ENCODE results near the gene MVB12B. TPM values are rescaled to one million over a fixed set of nuclear protein-coding genes. Genes with fewer than 3 reads are reported as not detected.

Gene MVB12B
- total and polyA plus RNA-seq, 2 of the 8 experiments (the other 6 are each of a cell fraction or from before 2014, with no cell fraction given) = 2.6 to 5.0 TPM

- H3K27ac ChIP-seq (ENCODE audit: low read depth, low read length) = no peak overlapping the region
- H3K14ac ChIP-seq (ENCODE audit: insufficient read length) = no peak overlapping the region
- no peaks in the 10 kb centered on the region for H3K4me1 ChIP-seq (replicated peaks in 1 of 4; ENCODE audit: control insufficient read depth in 3 of 4, insufficient read depth in 4 of 4, low read length in 3 of 4)
- no peak overlapping the region for H2BK20ac ChIP-seq (ENCODE audit: low read length)
- H3K9me3 ChIP-seq (ENCODE audit: insufficient read depth in 2 of 2, low read depth in 1 of 2, low read length in 1 of 2) = no peaks in the 10 kb centered on the region
- no peak overlapping the region for H3K23ac ChIP-seq (ENCODE audit: insufficient read length)
- WGBS, 2 experiments (ENCODE audit: extremely low coverage in 1 of 2, insufficient coverage in 1 of 2, insufficient read length in 1 of 2, insufficient replicate concordance in 2 of 2, low coverage in 1 of 2, low lambda C conversion rate in 2 of 2, missing lambda C conversion rate in 1 of 2) = 73% methylated on average over 3 of the region's 3 CpGs; no CpG with 5 or more reads in 1 of the 2 experiments
- no peaks in the 10 kb centered on the region for H3K79me1 ChIP-seq (ENCODE audit: low read depth, low read length)
- no peaks in the 10 kb centered on the region for H3K23me2 ChIP-seq (ENCODE audit: low read depth, low read length)
- H3K27me3 ChIP-seq (replicated peaks in 1 of 4; ENCODE audit: control insufficient read depth in 3 of 4, extremely low read depth in 1 of 4, insufficient read depth in 3 of 4, low read length in 3 of 4) = no peaks in the 10 kb centered on the region
- H4K91ac ChIP-seq (replicated peaks; ENCODE audit: insufficient read length, low read length) = no peak overlapping the region
- no peak overlapping the region for H4K8ac ChIP-seq (ENCODE audit: extremely low read depth, insufficient read depth, low read length)
- H3K56ac ChIP-seq (replicated peaks; ENCODE audit: insufficient read length, low read depth, low read length) = no peak overlapping the region
- H2BK120ac ChIP-seq (replicated peaks; ENCODE audit: low read depth, low read length) = no peak overlapping the region
- no peak overlapping the region for H2AFZ ChIP-seq (ENCODE audit: low read length)
- no peak overlapping the region for H2AK5ac ChIP-seq (ENCODE audit: low read depth, low read length)
- H3K79me2 ChIP-seq (ENCODE audit: control insufficient read depth in 1 of 2, insufficient read depth in 2 of 2, low read length in 2 of 2) = no peaks in the 10 kb centered on the region
- H2BK15ac ChIP-seq (ENCODE audit: low read length) = no peak overlapping the region
- H3K18ac ChIP-seq (ENCODE audit: extremely low read depth, low read length) = no peak overlapping the region
- H3K4me3 ChIP-seq (ENCODE audit: extremely low read depth in 1 of 4, insufficient read depth in 2 of 4, low read depth in 3 of 4, low read length in 4 of 4) = no peak overlapping the region
- H3K36me3 ChIP-seq (ENCODE audit: control insufficient read depth in 2 of 4, insufficient read depth in 4 of 4, low read length in 3 of 4) = no peaks in the 10 kb centered on the region
- CTCF ChIA-PET (ENCODE audit: partially characterized antibody) = interaction anchor here (0.7 to 4.0 kb wide), 6 partner anchors 8 to 29 kb away, joined by 3 to 22 read pairs (median 8); no protein-coding TSS in a partner anchor
- DNase-seq (ENCODE audit: low read depth in 1 of 2, low spot score in 2 of 2) (no peak), FAIRE-seq (no peak)
- POLR2A ChIA-PET (ENCODE audit: partially characterized antibody) = no interaction called here
- no peak overlapping the region for H3K4ac ChIP-seq (replicated peaks; ENCODE audit: insufficient read length, low read depth, low read length)
- no peak overlapping the region for H4K5ac ChIP-seq (ENCODE audit: insufficient read length, low read depth, low read length)
- H2BK5ac ChIP-seq (ENCODE audit: low read depth, low read length) = no peak overlapping the region
- H3K4me2 ChIP-seq (ENCODE audit: insufficient read depth in 1 of 2, low read depth in 2 of 2, low read length in 2 of 2) = no peak overlapping the region
- H2BK12ac ChIP-seq (ENCODE audit: low read depth, low read length) = no peak overlapping the region
- no peaks in the 10 kb centered on the region for H4K20me1 ChIP-seq (replicated peaks in 1 of 2; ENCODE audit: control insufficient read depth in 1 of 2, insufficient read depth in 2 of 2, low read length in 2 of 2)
- H3K9ac ChIP-seq (replicated peaks in 1 of 4; ENCODE audit: extremely low read depth in 1 of 4, low read depth in 3 of 4, low read length in 3 of 4) = no peak overlapping the region
- TF ChIP-seq POLR2A (IDR thresholded peaks at IDR 0.05; ENCODE audit: control extremely low read depth in 1 of 2, low read depth in 2 of 2, low read length in 2 of 2) (no peak), SP2 (IDR thresholded peaks at IDR 0.05; ENCODE audit: low read length) (no peak), NANOG (IDR thresholded peaks at IDR 0.05; ENCODE audit: insufficient read depth, low read depth, low read length, poor library complexity, severe bottlenecking) (no peak), RNF2 (IDR thresholded peaks at IDR 0.05; ENCODE audit: borderline replicate concordance, low read depth, low read length, missing control alignments, poor library complexity, severe bottlenecking) (no peak), SRF (IDR thresholded peaks at IDR 0.05; ENCODE audit: low read depth, low read length) (no peak), ATF2 (IDR thresholded peaks at IDR 0.05; ENCODE audit: low read length) (no peak), JUN (IDR thresholded peaks at IDR 0.05; ENCODE audit: low read depth, low read length) (no peak), MAX (IDR thresholded peaks at IDR 0.05) (no peak), TCF12 (IDR thresholded peaks at IDR 0.05; ENCODE audit: low read depth, low read length) (no peak), SP1 (IDR thresholded peaks at IDR 0.05; ENCODE audit: low read depth, low read length) (no peak), BACH1 (IDR thresholded peaks at IDR 0.05; ENCODE audit: low read length) (no peak), YY1 (IDR thresholded peaks at IDR 0.05; ENCODE audit: low read depth, low read length) (no peak), FOSL1 (IDR thresholded peaks at IDR 0.05; ENCODE audit: insufficient read depth, low read depth, low read length) (no peak)
Measured at GRCh38 chr9:126462617-126463016, 136.0 kb downstream of the MVB12B start.
